ENCODE measurements around the gene PLCL1.

Gene PLCL1

DNA sequence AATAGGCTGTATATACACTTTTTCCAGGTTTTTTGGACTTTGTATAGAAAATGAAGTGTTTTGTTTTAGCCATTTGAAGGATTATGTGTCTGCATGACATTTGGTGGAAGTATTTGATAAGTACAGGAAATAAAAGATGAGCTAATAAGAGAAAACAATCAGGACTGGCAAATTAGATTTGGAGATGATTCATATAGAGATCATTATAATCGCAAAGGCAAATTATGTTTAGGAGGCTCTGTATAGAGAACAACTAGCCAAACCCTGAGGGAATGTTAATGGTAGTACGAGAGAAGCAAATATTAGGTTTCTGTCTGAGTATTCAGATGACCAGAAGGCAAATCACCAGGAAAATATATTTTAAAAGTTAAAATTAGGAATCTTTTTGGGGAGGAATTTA lies 41.7 kb downstream of the PLCL1 start:
- Histone ChIP-seq H3K27me3 (ENCODE audit: control insufficient read depth, insufficient read depth, low read length) (no peaks in the 10 kb centered on the region), H3K9ac (ENCODE audit: low read length) (no peak overlapping the region), H3K9me3 (ENCODE audit: control insufficient read depth, low read depth, low read length) (no peaks in the 10 kb centered on the region), H3K4me3 (ENCODE audit: low read length) (no peak overlapping the region), H3K27ac (ENCODE audit: low read length) (no peak overlapping the region), H3K36me3 (ENCODE audit: control insufficient read depth, low read depth, low read length) (no peaks in the 10 kb centered on the region), H3K4me1 (ENCODE audit: control insufficient read depth, low read depth, low read length) (no peaks in the 10 kb centered on the region)

DNA sequence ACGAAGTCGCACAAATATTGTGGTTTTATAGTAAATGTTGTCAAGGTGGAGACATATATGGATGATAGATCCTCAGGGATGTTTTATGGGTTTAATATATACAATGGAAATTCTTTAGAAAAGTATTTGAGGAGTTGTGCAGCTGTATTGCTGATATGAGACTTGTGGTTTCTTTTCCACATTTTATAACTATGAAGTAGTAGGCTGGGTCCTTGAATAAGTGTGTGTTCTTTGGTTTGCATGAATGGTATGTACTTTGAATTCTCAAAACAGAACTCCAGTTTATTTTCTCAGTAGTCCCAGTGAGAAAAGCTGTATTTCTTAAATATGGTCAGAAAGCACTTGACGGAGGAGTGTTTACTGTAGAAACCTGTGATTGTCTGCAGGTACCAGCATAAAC lies 42.4 kb downstream of the PLCL1 start:
- Histone ChIP-seq H3K4me1 (ENCODE audit: control insufficient read depth, low read depth, low read length) (no peaks in the 10 kb centered on the region), H3K9me3 (ENCODE audit: control insufficient read depth, low read depth, low read length) (no peaks in the 10 kb centered on the region), H3K4me3 (ENCODE audit: low read length) (no peak overlapping the region), H3K36me3 (ENCODE audit: control insufficient read depth, low read depth, low read length) (no peaks in the 10 kb centered on the region), H3K9ac (ENCODE audit: low read length) (no peak overlapping the region), H3K27ac (ENCODE audit: low read length) (no peak overlapping the region), H3K27me3 (ENCODE audit: control insufficient read depth, insufficient read depth, low read length) (no peaks in the 10 kb centered on the region)

DNA sequence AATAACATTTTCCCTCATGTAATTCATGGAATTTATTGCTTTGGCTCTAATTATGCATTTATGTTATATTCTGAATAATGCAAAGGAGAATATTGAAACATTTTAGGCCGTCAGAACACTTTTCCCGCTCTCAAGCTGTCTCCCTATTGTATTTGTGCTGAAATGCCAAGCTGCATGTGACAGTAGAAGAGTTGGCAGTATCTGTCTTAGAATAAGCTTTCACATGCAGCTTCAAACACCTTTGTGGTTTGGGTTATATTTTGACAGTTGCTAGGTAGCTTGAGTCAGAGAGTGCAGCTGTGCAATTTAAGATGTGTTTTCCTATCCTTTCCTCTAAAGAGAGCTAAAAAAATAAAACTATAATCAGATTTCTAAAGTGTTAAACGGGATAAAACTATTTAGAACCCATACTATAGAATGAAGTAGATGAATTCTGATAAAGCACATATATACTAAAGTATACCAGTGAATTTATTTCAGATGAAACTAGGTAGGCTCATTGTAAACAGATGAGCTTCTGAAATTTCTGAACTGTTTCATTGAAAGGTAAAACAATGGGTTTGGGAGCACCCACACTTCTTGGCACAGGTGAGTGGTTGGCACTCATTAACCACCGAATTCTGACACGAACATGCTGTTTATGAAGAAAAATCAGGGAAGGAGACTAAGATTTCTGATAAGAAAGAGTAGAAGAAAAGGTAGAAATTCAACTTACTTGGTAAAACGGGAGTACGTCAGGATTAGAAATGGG lies 43.4 kb downstream of the PLCL1 start:
- H3K9me3 ChIP-seq (ENCODE audit: control insufficient read depth, low read depth, low read length): no peaks in the 10 kb centered on the region
- no peaks in the 10 kb centered on the region for H3K27me3 ChIP-seq (ENCODE audit: control insufficient read depth, insufficient read depth, low read length)
- no peaks in the 10 kb centered on the region for H3K36me3 ChIP-seq (ENCODE audit: control insufficient read depth, low read depth, low read length)
- no peak overlapping the region for H3K4me3 ChIP-seq (ENCODE audit: low read length)
- H3K27ac ChIP-seq (ENCODE audit: low read length): no peak overlapping the region
- H3K9ac ChIP-seq (ENCODE audit: low read length): no peak overlapping the region
- H3K4me1 ChIP-seq (ENCODE audit: control insufficient read depth, low read depth, low read length): no peaks in the 10 kb centered on the region

DNA sequence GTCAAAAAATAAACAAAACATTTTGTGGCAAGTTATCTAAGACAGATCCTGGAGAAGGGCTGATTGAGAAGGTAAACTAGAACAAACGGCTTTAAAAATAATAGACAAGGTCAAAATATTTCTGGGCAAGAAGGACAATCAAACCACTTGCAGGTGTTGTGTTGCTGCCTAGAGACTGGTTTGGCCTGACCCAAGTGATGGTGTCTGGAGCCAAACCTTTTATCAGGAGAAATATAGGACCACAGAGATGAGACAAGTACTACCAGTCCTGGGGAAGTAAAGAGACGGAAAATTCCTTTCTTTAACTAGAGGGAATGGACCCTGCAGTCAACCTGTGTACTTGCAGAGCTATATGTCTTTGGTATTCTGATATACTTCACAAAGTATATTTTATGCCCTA lies 44.2 kb downstream of the PLCL1 start:
- Histone ChIP-seq H3K9ac (ENCODE audit: low read length) (no peak overlapping the region), H3K36me3 (ENCODE audit: control insufficient read depth, low read depth, low read length) (no peaks in the 10 kb centered on the region), H3K9me3 (ENCODE audit: control insufficient read depth, low read depth, low read length) (no peaks in the 10 kb centered on the region), H3K4me3 (ENCODE audit: low read length) (no peak overlapping the region), H3K27ac (ENCODE audit: low read length) (no peak overlapping the region), H3K4me1 (ENCODE audit: control insufficient read depth, low read depth, low read length) (no peaks in the 10 kb centered on the region), H3K27me3 (ENCODE audit: control insufficient read depth, insufficient read depth, low read length) (no peaks in the 10 kb centered on the region)

DNA sequence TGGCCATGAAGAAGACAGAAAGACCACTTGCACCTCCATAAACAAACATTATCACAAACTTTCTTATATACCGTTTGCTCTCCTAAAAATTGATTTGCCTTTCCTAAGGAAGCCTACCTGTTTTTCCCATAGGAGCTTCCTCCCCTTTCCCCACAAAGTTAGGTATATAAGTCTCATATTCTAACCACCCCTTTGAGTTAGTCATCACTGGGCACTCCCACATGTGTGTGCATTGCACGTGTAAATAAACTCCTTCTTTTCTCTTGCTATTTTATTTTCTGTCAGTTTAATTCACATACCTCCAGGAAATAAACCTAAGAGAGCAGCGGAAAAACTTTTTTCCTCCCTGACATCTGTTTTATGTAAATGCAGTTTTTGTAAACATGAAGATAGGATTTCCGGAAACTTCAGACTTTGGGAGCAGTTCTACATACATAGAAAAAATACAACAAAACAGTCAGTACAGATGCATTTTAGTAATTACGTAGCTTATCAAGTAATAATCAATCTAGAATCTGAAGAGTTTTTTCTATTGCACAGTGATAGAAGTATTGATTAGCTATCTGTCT lies 46.6 kb downstream of the PLCL1 start:
- Histone ChIP-seq H3K4me3 (ENCODE audit: low read length) (no peak overlapping the region), H3K36me3 (ENCODE audit: control insufficient read depth, low read depth, low read length) (no peaks in the 10 kb centered on the region), H3K27ac (ENCODE audit: low read length) (no peak overlapping the region), H3K4me1 (ENCODE audit: control insufficient read depth, low read depth, low read length) (no peaks in the 10 kb centered on the region), H3K9me3 (ENCODE audit: control insufficient read depth, low read depth, low read length) (no peaks in the 10 kb centered on the region), H3K9ac (ENCODE audit: low read length) (no peak overlapping the region), H3K27me3 (ENCODE audit: control insufficient read depth, insufficient read depth, low read length) (no peaks in the 10 kb centered on the region)

DNA sequence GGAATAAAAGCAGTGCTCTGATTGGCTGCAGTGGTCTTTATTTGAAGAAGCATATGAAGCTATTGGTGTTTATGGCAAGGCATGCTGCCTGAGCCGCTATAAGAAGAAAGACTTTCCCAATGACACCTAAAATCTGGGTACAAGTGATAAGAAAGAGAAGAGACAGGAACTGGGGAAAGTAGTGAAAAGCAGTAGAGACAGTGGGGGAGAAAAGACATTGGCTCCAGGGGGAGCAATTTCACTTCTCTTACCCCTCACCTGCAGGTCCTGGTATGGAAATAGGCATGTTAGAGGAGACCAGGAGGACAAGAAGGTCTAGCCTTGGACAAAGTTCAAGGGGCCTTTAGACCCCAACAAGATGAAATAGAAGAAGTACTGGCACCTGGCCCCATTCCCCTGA lies 47.1 kb downstream of the PLCL1 start:
- Histone ChIP-seq H3K9ac (ENCODE audit: low read length) (no peak overlapping the region), H3K36me3 (ENCODE audit: control insufficient read depth, low read depth, low read length) (no peaks in the 10 kb centered on the region), H3K27ac (ENCODE audit: low read length) (no peak overlapping the region), H3K4me3 (ENCODE audit: low read length) (no peak overlapping the region), H3K9me3 (ENCODE audit: control insufficient read depth, low read depth, low read length) (no peaks in the 10 kb centered on the region), H3K4me1 (ENCODE audit: control insufficient read depth, low read depth, low read length) (no peaks in the 10 kb centered on the region), H3K27me3 (ENCODE audit: control insufficient read depth, insufficient read depth, low read length) (no peaks in the 10 kb centered on the region)

DNA sequence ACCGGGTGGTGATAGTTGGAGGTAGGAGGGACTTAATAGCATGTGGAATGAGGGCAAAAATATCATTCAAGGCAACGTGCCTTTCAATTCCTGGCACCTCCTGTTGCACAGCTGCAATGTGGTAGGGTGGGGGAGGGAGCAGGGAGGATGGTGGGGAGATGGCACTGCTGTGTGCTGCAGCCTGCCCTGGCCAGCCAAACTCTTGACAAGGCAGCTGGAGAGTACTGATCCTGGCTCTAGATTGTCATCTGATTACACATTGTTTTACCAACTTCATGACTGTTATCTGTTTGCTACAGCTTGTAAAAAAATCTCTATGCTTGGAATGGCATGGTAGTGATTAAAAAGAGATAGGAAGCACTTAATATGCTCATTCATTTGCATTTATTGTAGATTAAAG lies 47.7 kb downstream of the PLCL1 start:
- Histone ChIP-seq H3K27me3 (ENCODE audit: control insufficient read depth, insufficient read depth, low read length) (no peaks in the 10 kb centered on the region), H3K27ac (ENCODE audit: low read length) (no peak overlapping the region), H3K4me1 (ENCODE audit: control insufficient read depth, low read depth, low read length) (no peaks in the 10 kb centered on the region), H3K4me3 (ENCODE audit: low read length) (no peak overlapping the region), H3K36me3 (ENCODE audit: control insufficient read depth, low read depth, low read length) (no peaks in the 10 kb centered on the region), H3K9me3 (ENCODE audit: control insufficient read depth, low read depth, low read length) (no peaks in the 10 kb centered on the region), H3K9ac (ENCODE audit: low read length) (no peak overlapping the region)

DNA sequence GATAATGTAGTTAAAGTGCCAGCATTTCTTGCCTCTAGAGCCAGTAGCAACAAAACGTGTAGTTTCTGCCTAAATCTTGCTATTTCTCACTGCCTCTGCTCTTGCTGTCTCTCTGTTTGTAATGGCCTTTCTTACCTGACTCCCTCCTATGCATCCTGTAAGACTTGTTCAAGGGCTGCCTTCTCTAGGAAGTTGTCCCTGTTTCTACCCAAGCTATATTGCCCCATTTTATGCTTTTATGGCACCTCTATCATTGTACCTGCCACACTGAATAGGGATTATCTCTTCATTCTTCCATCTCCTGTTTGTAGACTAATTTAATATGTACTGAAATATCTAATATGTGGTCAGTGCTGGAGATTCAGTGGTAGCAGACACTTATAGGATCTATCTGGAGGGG lies 49.2 kb downstream of the PLCL1 start:
- Histone ChIP-seq H3K4me3 (ENCODE audit: low read length) (no peak overlapping the region), H3K9ac (ENCODE audit: low read length) (no peak overlapping the region)

DNA sequence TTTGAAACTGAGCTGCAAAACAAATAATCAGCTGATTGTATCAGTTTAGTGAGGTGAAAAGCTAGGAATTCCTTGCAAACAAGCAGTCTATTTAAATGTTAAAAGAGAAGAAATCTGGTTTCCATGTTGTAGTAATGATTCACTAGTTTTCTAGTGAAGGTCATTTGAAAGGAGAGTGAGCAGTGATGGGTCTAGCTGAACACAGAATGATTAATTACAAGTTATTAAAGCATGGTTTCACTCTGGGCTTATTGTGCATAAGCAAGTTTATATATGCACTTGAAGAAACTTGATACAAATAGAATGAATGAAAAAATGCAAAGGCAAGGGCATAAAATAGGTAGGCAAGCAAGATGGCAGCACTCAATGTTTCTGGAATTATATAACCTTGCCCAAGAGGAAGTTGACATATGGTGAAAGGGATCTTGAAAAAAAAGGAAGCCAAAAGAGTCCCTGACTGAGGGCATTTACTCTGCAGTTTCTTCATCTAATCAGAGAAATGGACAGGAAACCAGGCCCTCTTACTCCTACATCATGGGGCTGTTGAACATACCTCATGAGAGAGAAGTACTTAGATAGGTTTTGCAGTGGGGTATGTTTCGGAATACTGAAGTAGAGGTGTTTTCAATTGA lies 53.2 kb downstream of the PLCL1 start:
- H3K9me3 ChIP-seq (ENCODE audit: control insufficient read depth, low read depth, low read length): no peaks in the 10 kb centered on the region
- H3K4me3 ChIP-seq (ENCODE audit: low read length): no peak overlapping the region
- H3K4me1 ChIP-seq (ENCODE audit: control insufficient read depth, low read depth, low read length): peaks cover 6% of the 10 kb centered on the region
- H3K27me3 ChIP-seq (ENCODE audit: control insufficient read depth, insufficient read depth, low read length): no peaks in the 10 kb centered on the region
- no peak overlapping the region for H3K9ac ChIP-seq (ENCODE audit: low read length)
- H3K36me3 ChIP-seq (ENCODE audit: control insufficient read depth, low read depth, low read length): no peaks in the 10 kb centered on the region
- H3K27ac ChIP-seq (ENCODE audit: low read length): no peak overlapping the region

More for the DNA sequence above, 49.2 kb downstream of the PLCL1 start:
- H3K4me1 ChIP-seq (ENCODE audit: control insufficient read depth, low read depth, low read length): peaks cover 6% of the 10 kb centered on the region
- no peaks in the 10 kb centered on the region for H3K36me3 ChIP-seq (ENCODE audit: control insufficient read depth, low read depth, low read length)
- H3K27me3 ChIP-seq (ENCODE audit: control insufficient read depth, insufficient read depth, low read length): no peaks in the 10 kb centered on the region
- H3K27ac ChIP-seq (ENCODE audit: low read length): no peak overlapping the region
- H3K9me3 ChIP-seq (ENCODE audit: control insufficient read depth, low read depth, low read length): no peaks in the 10 kb centered on the region

DNA sequence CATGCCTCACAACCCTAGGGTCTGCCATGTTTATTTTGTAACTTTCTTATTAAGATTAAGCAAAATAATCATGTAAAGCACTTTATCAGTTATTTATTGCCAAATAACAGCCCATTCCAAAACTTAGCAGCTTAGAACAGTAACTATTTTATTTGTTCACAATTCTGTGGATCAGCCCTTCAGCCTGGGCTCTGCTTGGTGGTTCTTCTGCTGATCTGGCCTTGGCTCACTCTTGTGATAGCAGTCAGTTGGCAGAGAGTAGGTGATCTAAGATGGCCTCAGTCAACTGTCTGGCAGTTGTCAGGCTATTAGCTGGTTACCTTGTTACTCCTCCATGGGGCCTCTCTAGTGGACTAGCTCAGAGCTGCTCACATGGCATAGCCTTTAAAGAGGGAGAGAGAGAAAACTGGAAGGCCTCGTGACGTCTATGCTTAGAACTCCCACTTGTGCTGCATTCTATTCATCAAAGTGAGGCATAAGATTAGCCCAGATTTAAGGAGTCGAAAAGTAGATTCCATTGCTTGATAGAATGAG lies 54.3 kb downstream of the PLCL1 start:
- Histone ChIP-seq H3K36me3 (ENCODE audit: control insufficient read depth, low read depth, low read length) (no peaks in the 10 kb centered on the region), H3K9ac (ENCODE audit: low read length) (no peak overlapping the region), H3K4me1 (ENCODE audit: control insufficient read depth, low read depth, low read length) (peaks cover 6% of the 10 kb centered on the region), H3K27ac (ENCODE audit: low read length) (no peak overlapping the region), H3K4me3 (ENCODE audit: low read length) (no peak overlapping the region), H3K9me3 (ENCODE audit: control insufficient read depth, low read depth, low read length) (no peaks in the 10 kb centered on the region), H3K27me3 (ENCODE audit: control insufficient read depth, insufficient read depth, low read length) (no peaks in the 10 kb centered on the region)

DNA sequence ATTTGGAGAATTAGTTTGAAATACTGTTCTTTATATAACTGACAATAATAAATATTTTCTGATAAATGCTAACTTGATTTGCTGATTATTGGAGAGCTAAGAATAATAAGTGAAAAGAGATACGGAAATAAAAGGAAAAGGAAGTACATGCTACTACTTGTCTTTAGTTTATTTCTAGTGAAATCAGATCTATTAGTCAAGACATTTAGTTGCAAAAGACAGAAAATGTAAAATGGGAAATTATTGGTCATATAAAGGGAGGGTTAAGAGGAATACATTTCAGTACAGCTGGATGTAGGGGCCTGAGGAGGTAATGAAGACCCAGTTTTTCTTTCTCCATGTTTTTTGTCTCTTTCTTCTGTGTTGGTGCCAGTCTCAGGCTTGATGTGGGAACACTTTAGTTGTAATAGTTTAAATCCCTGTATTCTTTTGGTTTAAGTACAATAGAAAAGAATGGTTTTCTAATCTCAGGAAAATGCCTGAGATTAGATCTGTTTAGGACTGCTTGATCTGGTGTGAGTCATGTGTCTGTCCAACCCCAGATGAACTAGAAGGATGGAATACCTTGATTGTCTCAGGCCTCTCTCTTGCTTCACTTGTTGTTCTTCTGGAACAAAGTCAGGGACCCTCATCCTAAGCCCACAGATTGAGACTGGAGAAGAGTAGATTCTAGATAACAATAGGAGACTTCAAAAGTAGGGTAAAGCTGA lies 58.0 kb downstream of the PLCL1 start:
- H3K4me1 ChIP-seq (ENCODE audit: control insufficient read depth, low read depth, low read length): peaks cover 4% of the 10 kb centered on the region
- no peak overlapping the region for H3K9ac ChIP-seq (ENCODE audit: low read length)
- no peak overlapping the region for H3K27ac ChIP-seq (ENCODE audit: low read length)
- H3K4me3 ChIP-seq (ENCODE audit: low read length): no peak overlapping the region
- no peaks in the 10 kb centered on the region for H3K9me3 ChIP-seq (ENCODE audit: control insufficient read depth, low read depth, low read length)
- H3K27me3 ChIP-seq (ENCODE audit: control insufficient read depth, insufficient read depth, low read length): no peaks in the 10 kb centered on the region
- H3K36me3 ChIP-seq (ENCODE audit: control insufficient read depth, low read depth, low read length): no peaks in the 10 kb centered on the region

All from iPS-18a (cell line).